Fibroblast of lung (primary cell): ENCODE data around the gene TNFAIP8L3. TPM values are rescaled to one million over a fixed set of nuclear protein-coding genes. Genes with fewer than 3 reads are reported as not detected.

Source experiments
- DNase-seq, 2 donors: peaks; one replicate each; pipeline versions ENCODE4 v3.0.0 to v3.0.0-alpha.2; 2010; ENCODE audit warnings: low read depth in 2 of 2
- H2AFZ ChIP-seq: 2 replicates; pipeline ENCODE4 v1.5.1; 2012; ENCODE audit warnings: low read length, control low read depth, inconsistent platforms
- H3K27ac ChIP-seq: 2 replicates; pipeline ENCODE4 v1.5.1; 2011; ENCODE audit warnings: low read length, control low read depth; ENCODE audit not compliant: insufficient read depth
- H3K27me3 ChIP-seq: 2 replicates; pipeline ENCODE4 v1.5.1; 2011; ENCODE audit warnings: mild to moderate bottlenecking, low read length; ENCODE audit not compliant: control insufficient read depth, insufficient read depth
- H3K36me3 ChIP-seq: 2 replicates; pipeline ENCODE4 v1.5.1; 2011; ENCODE audit warnings: low read length; ENCODE audit not compliant: control insufficient read depth, insufficient read depth
- H3K4me1 ChIP-seq: 2 replicates; pipeline ENCODE4 v1.5.1; 2011; ENCODE audit warnings: low read length; ENCODE audit not compliant: control insufficient read depth, insufficient read depth; ENCODE audit errors: extremely low read depth
- H3K4me2 ChIP-seq: 2 replicates; pipeline ENCODE4 v1.5.1; 2011; ENCODE audit warnings: low read length, control low read depth; ENCODE audit not compliant: insufficient read depth; ENCODE audit errors: extremely low read depth
- H3K4me3 ChIP-seq, 4 experiments: fragments of 200-600 bp in 1 of 4; sonication (generic) in 1 of 4; replicated peaks in 1 of 4; 2 replicates each; pipeline ENCODE4 v1.5.1; 2011 to 2016; ENCODE audit warnings: low read length in 4 of 4, low read depth in 3 of 4, mild to moderate bottlenecking in 3 of 4, control low read depth in 2 of 4, inconsistent platforms in 1 of 4, mixed read lengths in 1 of 4; ENCODE audit not compliant: insufficient read depth in 1 of 4; ENCODE audit errors: control extremely low read depth in 1 of 4
- H3K79me2 ChIP-seq: 2 replicates; pipeline ENCODE4 v1.5.1; 2012; ENCODE audit warnings: mild to moderate bottlenecking, low read length, inconsistent platforms; ENCODE audit not compliant: control insufficient read depth, insufficient read depth
- H3K9ac ChIP-seq: 2 replicates; pipeline ENCODE4 v1.5.1; 2011; ENCODE audit warnings: mild to moderate bottlenecking, low read length, control low read depth; ENCODE audit not compliant: insufficient read depth
- H3K9me3 ChIP-seq: 2 replicates; pipeline ENCODE4 v1.5.1; 2012; ENCODE audit warnings: low read depth, low read length; ENCODE audit not compliant: control insufficient read depth, insufficient read depth
- H4K20me1 ChIP-seq: 2 replicates; pipeline ENCODE4 v1.5.1; 2011; ENCODE audit warnings: low read length; ENCODE audit not compliant: control insufficient read depth, insufficient read depth; ENCODE audit errors: extremely low read depth
- CTCF ChIP-seq, 2 donors: IDR thresholded peaks in 1 of 2; conservative IDR thresholded peaks in 1 of 2; 1 replicate in 1 of 2; 2 replicates in 1 of 2; pipeline ENCODE4 v1.5.1; 2011 to 2012; ENCODE audit warnings: low read length in 2 of 2, control low read depth in 1 of 2, inconsistent platforms in 1 of 2, low read depth in 1 of 2, mild to moderate bottlenecking in 1 of 2
- EZH2 ChIP-seq: IDR thresholded peaks from 2 replicates; pipeline ENCODE4 v1.5.1; 2012; ENCODE audit warnings: low read length, control low read depth, mild to moderate bottlenecking; ENCODE audit errors: missing control alignments
- polyA plus RNA-seq, 2 donors: library from polyadenylated mRNA; depleted of rRNA in 1 of 2; stranded (reverse) in 1 of 2; unstranded in 1 of 2; fragments of >200 nt; gene quantifications; 2 replicates each; pipeline ENCODE4 v1.2.1, GENCODE V29; 2011 to 2012; ENCODE audit warnings: missing spikeins in 1 of 2
- total RNA-seq: library from RNA; depleted of rRNA; stranded (reverse); fragments of >200 nt; gene quantifications from 2 replicates; pipeline ENCODE4 v1.2.1, GENCODE V29; 2014

TNFAIP8L3 gene
- total and polyA plus RNA-seq, 2 donors (not counting 1 experiment from before 2014, with no cell fraction given): 0.57 to 10.7 TPM

GRCh38 chr15:51079226-51079625 lies 15.5 kb downstream of the TNFAIP8L3 start:
- Histone ChIP-seq H3K9ac (no peak overlapping the region), H2AFZ (no peak overlapping the region), H3K79me2 (no peaks in the 10 kb centered on the region), H4K20me1 (no peaks in the 10 kb centered on the region), H3K9me3 (no peaks in the 10 kb centered on the region), H3K4me2 (no peak overlapping the region), H3K27me3 (no peaks in the 10 kb centered on the region), H3K4me1 (peaks cover under 1% of the 10 kb centered on the region), H3K4me3 (no peak overlapping the region), H3K36me3 (no peaks in the 10 kb centered on the region), H3K27ac (no peak overlapping the region)
- DNase-seq: no peak
- TF ChIP-seq EZH2 (no peak), CTCF (conservative IDR thresholded peaks at IDR 0.05 in 1 of 2, IDR thresholded peaks at IDR 0.05 in 1 of 2; ENCODE audit: low read depth in 1 of 2, low read length in 2 of 2) (no peak)

GRCh38 chr15:51077221-51078153 lies 17.2 kb downstream of the TNFAIP8L3 start:
- Histone ChIP-seq H3K79me2 (no peaks in the 10 kb centered on the region), H4K20me1 (no peaks in the 10 kb centered on the region), H3K27me3 (no peaks in the 10 kb centered on the region), H3K36me3 (no peaks in the 10 kb centered on the region), H3K9me3 (no peaks in the 10 kb centered on the region), H2AFZ (peak overlapping the region; percentile 44), H3K9ac (peak overlapping the region; percentile 16), H3K4me1 (no peaks in the 10 kb centered on the region), H3K4me2 (peak overlapping the region; percentile 3), H3K4me3 (peak overlapping the region in 2 of 4 experiments; percentile 25 to 38), H3K27ac (no peak overlapping the region)
- TF ChIP-seq CTCF (conservative IDR thresholded peaks at IDR 0.05 in 1 of 2, IDR thresholded peaks at IDR 0.05 in 1 of 2; ENCODE audit: low read depth in 1 of 2, low read length in 2 of 2) (no peak), EZH2 (no peak)
- peak; percentile 74 to 83 for DNase-seq

- H3K79me2 ChIP-seq: no peaks in the 10 kb centered on the region
- no peak for DNase-seq
- H3K9ac ChIP-seq: no peak overlapping the region
- H2AFZ ChIP-seq: no peak overlapping the region
- H3K4me1 ChIP-seq: no peaks in the 10 kb centered on the region
- no peaks in the 10 kb centered on the region for H3K9me3 ChIP-seq
- TF ChIP-seq EZH2: no peak
- TF ChIP-seq CTCF (conservative IDR thresholded peaks at IDR 0.05 in 1 of 2, IDR thresholded peaks at IDR 0.05 in 1 of 2; ENCODE audit: low read depth in 1 of 2, low read length in 2 of 2): no peak
- no peaks in the 10 kb centered on the region for H3K36me3 ChIP-seq
- no peak overlapping the region for H3K27ac ChIP-seq
- no peaks in the 10 kb centered on the region for H3K27me3 ChIP-seq
- no peaks in the 10 kb centered on the region for H4K20me1 ChIP-seq
- H3K4me3 ChIP-seq: no peak overlapping the region
- no peak overlapping the region for H3K4me2 ChIP-seq
Observed at GRCh38 chr15:51076524-51077220, 18.0 kb downstream of the TNFAIP8L3 start.
